ENCODE results near the gene JARID2. TPM values are rescaled to one million over a fixed set of nuclear protein-coding genes. Genes with fewer than 3 reads are reported as not detected.
A peak's percentile ranks its signal among the peaks of the same experiment; 100 is the strongest.

JARID2 gene
- total and polyA plus RNA-seq, 7 experiments from 2014 or later, result 6.9 to 39.6 (median 24.1) TPM

DNA sequence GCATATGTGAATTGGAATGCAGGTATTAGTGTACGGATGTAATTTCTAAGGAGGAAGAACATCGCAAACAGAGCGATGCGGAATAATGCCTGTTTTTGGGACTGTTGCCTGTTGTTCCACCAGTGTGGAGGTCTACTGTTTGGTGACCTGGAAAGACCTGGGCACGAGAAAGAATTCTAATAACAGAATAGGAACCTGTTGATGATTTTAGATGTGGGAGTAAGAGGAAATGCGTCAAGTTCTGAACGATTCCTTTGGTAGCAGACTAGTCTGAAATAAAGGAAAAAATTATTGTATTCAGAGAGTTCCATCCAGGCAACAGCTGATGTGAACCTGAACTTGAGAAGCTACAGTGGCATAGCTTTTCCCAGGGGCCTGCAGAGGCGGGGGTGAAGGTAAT is 224.9 kb downstream of the JARID2 start:
- no peaks in the 10 kb centered on the region for H3K27me3 ChIP-seq (ENCODE audit: control insufficient read depth in 2 of 2, insufficient read depth in 2 of 2, low read length in 2 of 2)
- ChIA-PET CTCF (interaction anchor here (0.8 kb wide), 1 partner anchor 9 kb away, joined by 4 read pairs; no protein-coding TSS in a partner anchor), POLR2A (no interaction called here)
- H3K4me1 ChIP-seq (ENCODE audit: control insufficient read depth in 2 of 2, insufficient read depth in 2 of 2, low read length in 2 of 2), result no peaks in the 10 kb centered on the region
- DNase-seq (no peak), ATAC-seq (no peak)
- no peak overlapping the region for H3K27ac ChIP-seq (ENCODE audit: low read depth, low read length)
- no peak overlapping the region for H3K27ac Mint-ChIP-seq
- intact Hi-C loops (cut with micrococcal nuclease), result no loop called here
- H3K4me3 Mint-ChIP-seq, result no peak overlapping the region
- peaks cover 16 to 45% (median 23%) of the 10 kb centered on the region in 7 donors for H3K4me1 Mint-ChIP-seq
- H3K36me3 ChIP-seq (ENCODE audit: control insufficient read depth in 2 of 3, insufficient read depth in 3 of 3, low read length in 3 of 3), result peaks cover 4 to 34% (median 5%) of the 10 kb centered on the region in 3 experiments
- no peaks in the 10 kb centered on the region for H3K9me3 Mint-ChIP-seq
- no peaks in the 10 kb centered on the region for H3K9me3 ChIP-seq (ENCODE audit: control insufficient read depth in 2 of 3, low read length in 3 of 3)
- no peaks in the 10 kb centered on the region for H3K27me3 Mint-ChIP-seq
- peaks cover 12 to 36% (median 21%) of the 10 kb centered on the region in 5 donors for H3K36me3 Mint-ChIP-seq
- H3K4me3 ChIP-seq (ENCODE audit: low read length), result no peak overlapping the region

DNA sequence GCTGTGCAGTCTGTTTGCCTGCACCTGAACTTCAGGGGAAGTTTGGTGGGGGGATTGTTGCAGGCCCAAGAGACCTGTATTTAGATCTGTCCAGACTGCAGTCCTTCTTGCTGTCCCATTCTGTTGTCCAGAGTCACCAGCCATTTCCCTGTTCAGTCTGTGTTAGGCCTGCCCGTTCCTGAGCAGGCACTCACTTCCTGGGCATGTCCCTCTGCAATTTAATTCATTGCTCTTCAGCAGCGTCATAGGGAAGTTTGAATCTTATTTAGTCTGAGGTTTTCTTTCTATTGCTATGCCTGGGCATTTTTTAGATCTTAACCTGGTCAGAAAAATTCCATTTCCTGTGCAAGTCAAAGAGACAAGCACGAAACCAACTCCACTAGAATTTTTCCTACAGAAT is 226.8 kb downstream of the JARID2 start:
- Histone ChIP-seq H3K27ac (ENCODE audit: low read depth, low read length) (no peak overlapping the region), H3K27me3 (ENCODE audit: control insufficient read depth in 2 of 2, insufficient read depth in 2 of 2, low read length in 2 of 2) (no peaks in the 10 kb centered on the region), H3K36me3 (ENCODE audit: control insufficient read depth in 2 of 3, insufficient read depth in 3 of 3, low read length in 3 of 3) (peaks cover 4 to 34% (median 5%) of the 10 kb centered on the region in 3 experiments), H3K4me3 (ENCODE audit: low read length) (no peak overlapping the region), H3K4me1 (ENCODE audit: control insufficient read depth in 2 of 2, insufficient read depth in 2 of 2, low read length in 2 of 2) (no peaks in the 10 kb centered on the region), H3K9me3 (ENCODE audit: control insufficient read depth in 2 of 3, low read length in 3 of 3) (no peaks in the 10 kb centered on the region)
- DNase-seq (no peak), ATAC-seq (no peak)
- CTCF ChIA-PET, result no interaction called here
- H3K4me3 Mint-ChIP-seq, result no peak overlapping the region
- H3K27me3 Mint-ChIP-seq, result no peaks in the 10 kb centered on the region
- no peaks in the 10 kb centered on the region for H3K9me3 Mint-ChIP-seq
- POLR2A ChIA-PET, result interaction anchor here (0.6 kb wide), 1 partner anchor 171 kb away, joined by 3 read pairs; no protein-coding TSS in a partner anchor
- H3K27ac Mint-ChIP-seq, result peak overlapping the region in 1 of 9 donors; percentile 7
- H3K4me1 Mint-ChIP-seq, result peaks cover 14 to 46% (median 23%) of the 10 kb centered on the region in 7 donors
- intact Hi-C loops (cut with micrococcal nuclease), result no loop called here
- H3K36me3 Mint-ChIP-seq, result peaks cover 12 to 35% (median 20%) of the 10 kb centered on the region in 5 donors

DNA sequence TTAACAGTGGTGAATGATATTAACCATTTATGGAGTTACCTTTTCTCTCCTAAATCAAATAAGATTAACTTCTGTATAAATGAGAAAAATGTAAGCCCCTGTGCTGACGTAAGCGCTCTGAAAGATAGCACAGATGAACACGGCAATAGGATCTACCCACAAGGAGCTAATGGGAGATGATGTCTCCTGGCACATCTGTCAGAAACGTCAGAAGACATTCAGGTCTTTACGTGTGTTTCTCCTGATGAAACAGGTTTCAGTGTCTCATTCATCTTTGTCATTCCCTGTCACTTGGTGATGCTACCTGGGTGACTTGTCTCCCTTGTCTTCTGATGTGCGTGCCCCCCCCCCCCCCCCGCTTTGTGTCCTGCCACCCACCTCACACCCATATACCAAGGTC is 227.3 kb downstream of the JARID2 start:
- peaks cover 4 to 34% (median 5%) of the 10 kb centered on the region in 3 experiments for H3K36me3 ChIP-seq (ENCODE audit: control insufficient read depth in 2 of 3, insufficient read depth in 3 of 3, low read length in 3 of 3)

DNA sequence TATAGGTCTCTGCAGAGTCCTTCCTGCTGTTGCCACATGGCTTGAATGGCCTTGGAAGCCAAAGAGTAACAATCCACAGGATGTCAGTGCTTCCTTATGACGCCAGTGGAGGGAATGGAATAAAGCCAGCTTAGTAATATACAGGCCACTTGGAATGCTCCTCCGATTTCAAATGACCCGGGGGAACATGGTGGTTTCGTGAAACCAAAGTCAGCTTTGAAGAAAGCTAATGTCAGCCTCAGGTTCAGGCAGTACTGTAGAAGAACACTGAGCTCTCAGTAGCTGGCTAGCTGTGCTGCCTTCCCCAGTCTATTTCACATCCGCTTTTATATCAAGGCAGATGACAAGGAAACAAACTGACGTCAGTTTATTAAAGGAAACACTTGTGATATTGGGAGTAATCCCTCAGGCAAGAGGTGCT is 227.9 kb downstream of the JARID2 start:
- no peaks in the 10 kb centered on the region for H3K9me3 ChIP-seq (ENCODE audit: control insufficient read depth in 2 of 3, low read length in 3 of 3)
- no peak overlapping the region for H3K4me3 ChIP-seq (ENCODE audit: low read length)
- H3K27ac ChIP-seq (ENCODE audit: low read depth, low read length), result no peak overlapping the region
- intact Hi-C loops (cut with micrococcal nuclease), result no loop called here
- Mint-ChIP-seq H3K9me3 (no peaks in the 10 kb centered on the region), H3K4me3 (no peak overlapping the region), H3K27ac (no peak overlapping the region), H3K27me3 (no peaks in the 10 kb centered on the region), H3K36me3 (peaks cover 6 to 29% (median 14%) of the 10 kb centered on the region in 5 donors), H3K4me1 (peaks cover 18 to 49% (median 27%) of the 10 kb centered on the region in 7 donors)
- H3K4me1 ChIP-seq (ENCODE audit: control insufficient read depth in 2 of 2, insufficient read depth in 2 of 2, low read length in 2 of 2), result no peaks in the 10 kb centered on the region
- H3K36me3 ChIP-seq (ENCODE audit: control insufficient read depth in 2 of 3, insufficient read depth in 3 of 3, low read length in 3 of 3), result peaks cover 3 to 28% (median 4%) of the 10 kb centered on the region in 3 experiments
- ATAC-seq (peak; percentile 68), DNase-seq (no peak)
- no peaks in the 10 kb centered on the region for H3K27me3 ChIP-seq (ENCODE audit: control insufficient read depth in 2 of 2, insufficient read depth in 2 of 2, low read length in 2 of 2)
- ChIA-PET CTCF (interaction anchor here (1.0 kb wide), 1 partner anchor 17 kb away, joined by 6 read pairs; no protein-coding TSS in a partner anchor), POLR2A (interaction anchor here (0.6 kb wide), 1 partner anchor 1071 kb away, joined by 3 read pairs; no protein-coding TSS in a partner anchor)

More for the DNA sequence above, 227.3 kb downstream of the JARID2 start:
- H3K27me3 ChIP-seq (ENCODE audit: control insufficient read depth in 2 of 2, insufficient read depth in 2 of 2, low read length in 2 of 2), result no peaks in the 10 kb centered on the region
- peaks cover 15 to 51% (median 27%) of the 10 kb centered on the region in 7 donors for H3K4me1 Mint-ChIP-seq
- CTCF ChIA-PET, result no interaction called here
- POLR2A ChIA-PET, result no interaction called here
- DNase-seq (no peak), ATAC-seq (no peak)
- no peak overlapping the region for H3K4me3 ChIP-seq (ENCODE audit: low read length)
- H3K27me3 Mint-ChIP-seq, result no peaks in the 10 kb centered on the region
- no peaks in the 10 kb centered on the region for H3K9me3 ChIP-seq (ENCODE audit: control insufficient read depth in 2 of 3, low read length in 3 of 3)
- H3K27ac ChIP-seq (ENCODE audit: low read depth, low read length), result no peak overlapping the region
- peak overlapping the region in 1 of 9 donors; percentile 26 for H3K27ac Mint-ChIP-seq
- H3K36me3 Mint-ChIP-seq, result peaks cover 12 to 35% (median 19%) of the 10 kb centered on the region in 5 donors
- intact Hi-C loops (cut with micrococcal nuclease), result no loop called here
- H3K9me3 Mint-ChIP-seq, result no peaks in the 10 kb centered on the region
- no peaks in the 10 kb centered on the region for H3K4me1 ChIP-seq (ENCODE audit: control insufficient read depth in 2 of 2, insufficient read depth in 2 of 2, low read length in 2 of 2)
- no peak overlapping the region for H3K4me3 Mint-ChIP-seq

DNA sequence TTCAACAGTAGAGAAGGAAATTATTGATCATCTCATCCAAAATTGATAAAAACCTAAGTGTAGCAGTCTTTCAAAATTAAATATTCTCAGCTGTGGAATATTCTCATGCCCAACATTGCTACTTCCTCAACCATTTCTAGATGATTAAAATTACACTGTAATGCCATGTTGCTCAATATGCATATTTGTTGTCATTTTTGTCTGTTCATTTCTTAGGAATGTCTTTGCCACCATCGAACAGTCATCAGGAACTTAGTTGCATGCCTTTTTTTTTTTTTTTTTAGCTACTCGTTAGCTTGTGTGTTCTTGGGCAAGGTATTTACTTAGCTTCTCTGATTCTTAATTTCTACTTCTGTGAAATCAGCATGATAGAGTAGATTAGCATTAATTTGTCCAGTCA is 228.3 kb downstream of the JARID2 start:
- CTCF ChIA-PET, result interaction anchor here (0.6 to 1.0 kb wide), 2 partner anchors 16 to 633 kb away, joined by 3 to 6 read pairs; no protein-coding TSS in a partner anchor
- Mint-ChIP-seq H3K27ac (no peak overlapping the region), H3K36me3 (peaks cover 5 to 26% (median 11%) of the 10 kb centered on the region in 5 donors)

DNA sequence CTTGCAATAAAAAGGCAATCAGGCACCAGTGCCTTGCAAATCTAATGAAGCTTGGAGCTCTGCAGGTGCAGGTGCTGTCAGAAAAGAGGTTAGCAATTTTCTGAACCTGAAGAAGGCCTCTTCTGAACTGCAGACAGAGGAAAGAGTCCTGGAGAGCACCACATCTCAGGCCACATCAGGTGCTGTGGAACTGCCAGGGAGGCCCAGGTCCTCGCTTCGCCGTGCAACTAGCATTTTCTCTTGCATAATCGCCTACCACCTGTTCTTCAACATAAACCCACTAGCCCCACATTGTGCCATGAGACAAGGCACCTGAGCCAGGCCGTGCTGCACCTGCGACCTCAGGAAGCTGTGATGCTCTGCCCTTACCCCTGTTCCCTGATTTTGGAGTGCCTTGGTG is 229.4 kb downstream of the JARID2 start:
- H3K4me1 ChIP-seq (ENCODE audit: control insufficient read depth in 2 of 2, insufficient read depth in 2 of 2, low read length in 2 of 2), result no peaks in the 10 kb centered on the region
- peak overlapping the region in 5 of 9 donors; percentile 4 to 29 (median 23) for H3K27ac Mint-ChIP-seq
- ChIA-PET CTCF (interaction anchor here (1.3 kb wide), 1 partner anchor 12 kb away, joined by 4 read pairs; no protein-coding TSS in a partner anchor), POLR2A (no interaction called here)
- H3K4me3 Mint-ChIP-seq, result no peak overlapping the region
- H3K9me3 ChIP-seq (ENCODE audit: control insufficient read depth in 2 of 3, low read length in 3 of 3), result no peaks in the 10 kb centered on the region
- DNase-seq (no peak), ATAC-seq (no peak)
- H3K36me3 ChIP-seq (ENCODE audit: control insufficient read depth in 2 of 3, insufficient read depth in 3 of 3, low read length in 3 of 3), result peaks cover 0 to 15% (median 3%) of the 10 kb centered on the region in 3 experiments
- H3K27ac ChIP-seq (ENCODE audit: low read depth, low read length), result no peak overlapping the region
- no peaks in the 10 kb centered on the region for H3K27me3 ChIP-seq (ENCODE audit: control insufficient read depth in 2 of 2, insufficient read depth in 2 of 2, low read length in 2 of 2)
- H3K36me3 Mint-ChIP-seq, result peaks cover 5 to 26% (median 11%) of the 10 kb centered on the region in 5 donors
- peaks cover 26 to 64% (median 42%) of the 10 kb centered on the region in 7 donors for H3K4me1 Mint-ChIP-seq
- H3K4me3 ChIP-seq (ENCODE audit: low read length), result no peak overlapping the region
- H3K27me3 Mint-ChIP-seq, result no peaks in the 10 kb centered on the region
- intact Hi-C loops (cut with micrococcal nuclease), result no loop called here
- no peaks in the 10 kb centered on the region for H3K9me3 Mint-ChIP-seq

More for the DNA sequence above, 228.3 kb downstream of the JARID2 start:
- peak; percentile 49 for ATAC-seq
- intact Hi-C loops (cut with micrococcal nuclease), result no loop called here
- H3K27me3 ChIP-seq (ENCODE audit: control insufficient read depth in 2 of 2, insufficient read depth in 2 of 2, low read length in 2 of 2), result no peaks in the 10 kb centered on the region
- H3K4me1 Mint-ChIP-seq, result peaks cover 19 to 53% (median 31%) of the 10 kb centered on the region in 7 donors
- H3K27ac ChIP-seq (ENCODE audit: low read depth, low read length), result no peak overlapping the region
- no peak for DNase-seq
- no peaks in the 10 kb centered on the region for H3K9me3 ChIP-seq (ENCODE audit: control insufficient read depth in 2 of 3, low read length in 3 of 3)
- H3K36me3 ChIP-seq (ENCODE audit: control insufficient read depth in 2 of 3, insufficient read depth in 3 of 3, low read length in 3 of 3), result peaks cover 0 to 25% (median 4%) of the 10 kb centered on the region in 3 experiments
- POLR2A ChIA-PET, result interaction anchor here (0.6 kb wide), 1 partner anchor 1072 kb away, joined by 3 read pairs; no protein-coding TSS in a partner anchor
- no peaks in the 10 kb centered on the region for H3K27me3 Mint-ChIP-seq
- no peaks in the 10 kb centered on the region for H3K9me3 Mint-ChIP-seq
- H3K4me1 ChIP-seq (ENCODE audit: control insufficient read depth in 2 of 2, insufficient read depth in 2 of 2, low read length in 2 of 2), result no peaks in the 10 kb centered on the region
- H3K4me3 Mint-ChIP-seq, result no peak overlapping the region
- H3K4me3 ChIP-seq (ENCODE audit: low read length), result no peak overlapping the region
